Measurements from ENCODE around the gene ANKRD44.

Gene ANKRD44

DNA sequence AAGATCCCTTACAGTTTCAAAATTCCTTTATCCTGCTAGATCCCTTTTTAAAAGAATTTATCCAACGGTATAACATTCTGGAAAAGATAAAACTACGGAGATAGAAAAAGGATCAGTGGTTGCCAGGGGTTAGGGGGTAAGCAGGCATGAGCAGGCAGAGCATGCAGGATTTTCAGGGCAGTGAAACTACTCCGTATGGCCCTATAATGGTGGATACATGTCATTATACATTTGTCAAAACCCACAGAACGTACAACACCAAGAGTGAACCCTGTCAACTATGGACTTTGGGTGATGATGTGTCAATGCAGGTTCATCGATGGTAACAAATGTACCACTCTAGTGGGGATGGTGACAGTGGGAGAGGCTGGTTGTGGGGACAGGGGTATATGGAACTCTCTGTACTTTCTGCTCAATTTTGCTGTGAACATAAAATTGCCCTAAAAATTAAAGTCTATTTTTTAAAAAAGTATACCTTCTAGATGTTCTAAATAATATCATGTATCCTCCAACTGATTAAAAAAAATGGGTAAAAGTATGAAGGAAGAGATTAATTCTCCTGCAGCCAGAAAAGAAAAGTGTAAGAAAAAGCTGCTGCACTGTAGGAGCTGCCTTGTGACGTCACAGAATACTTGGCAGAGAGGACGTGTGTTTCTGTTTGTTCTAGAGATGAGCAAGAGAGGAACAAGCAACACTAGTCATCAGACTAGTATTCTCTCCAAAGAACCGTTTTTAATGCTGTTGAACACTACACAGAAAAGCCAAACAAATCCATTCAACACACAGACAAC lies 23.6 kb downstream of the ANKRD44 start:
- peak; percentile 26 for DNase-seq

GRCh38 chr2:197285361-197285760 lies 25.2 kb downstream of the ANKRD44 start:
- DNase-seq = no peak

GRCh38 chr2:197284956-197285355 lies 25.6 kb downstream of the ANKRD44 start:
- DNase-seq = no peak

DNA sequence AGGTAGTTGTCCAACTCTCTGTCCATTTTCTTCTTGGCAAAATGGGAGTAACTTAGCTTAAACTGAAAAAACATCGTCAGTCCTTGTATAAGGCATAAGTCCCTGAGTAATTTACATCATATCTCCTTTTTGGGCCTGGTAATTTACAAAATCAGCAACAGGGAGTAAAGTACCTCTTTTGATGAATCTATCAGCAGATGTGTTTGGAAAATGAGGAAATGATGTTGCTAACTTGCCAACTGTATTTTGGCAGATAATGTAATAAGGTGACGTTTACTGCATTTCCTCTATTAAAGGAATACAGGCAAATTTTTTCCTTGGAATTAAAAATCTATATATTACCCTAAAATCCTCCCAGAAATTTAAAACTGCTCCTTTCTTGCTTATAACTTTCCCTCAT lies 29.2 kb downstream of the ANKRD44 start:
- DNase-seq = no peak

- no peak for DNase-seq
Measured at GRCh38 chr2:197280015-197280702, 30.4 kb downstream of the ANKRD44 start.

DNA sequence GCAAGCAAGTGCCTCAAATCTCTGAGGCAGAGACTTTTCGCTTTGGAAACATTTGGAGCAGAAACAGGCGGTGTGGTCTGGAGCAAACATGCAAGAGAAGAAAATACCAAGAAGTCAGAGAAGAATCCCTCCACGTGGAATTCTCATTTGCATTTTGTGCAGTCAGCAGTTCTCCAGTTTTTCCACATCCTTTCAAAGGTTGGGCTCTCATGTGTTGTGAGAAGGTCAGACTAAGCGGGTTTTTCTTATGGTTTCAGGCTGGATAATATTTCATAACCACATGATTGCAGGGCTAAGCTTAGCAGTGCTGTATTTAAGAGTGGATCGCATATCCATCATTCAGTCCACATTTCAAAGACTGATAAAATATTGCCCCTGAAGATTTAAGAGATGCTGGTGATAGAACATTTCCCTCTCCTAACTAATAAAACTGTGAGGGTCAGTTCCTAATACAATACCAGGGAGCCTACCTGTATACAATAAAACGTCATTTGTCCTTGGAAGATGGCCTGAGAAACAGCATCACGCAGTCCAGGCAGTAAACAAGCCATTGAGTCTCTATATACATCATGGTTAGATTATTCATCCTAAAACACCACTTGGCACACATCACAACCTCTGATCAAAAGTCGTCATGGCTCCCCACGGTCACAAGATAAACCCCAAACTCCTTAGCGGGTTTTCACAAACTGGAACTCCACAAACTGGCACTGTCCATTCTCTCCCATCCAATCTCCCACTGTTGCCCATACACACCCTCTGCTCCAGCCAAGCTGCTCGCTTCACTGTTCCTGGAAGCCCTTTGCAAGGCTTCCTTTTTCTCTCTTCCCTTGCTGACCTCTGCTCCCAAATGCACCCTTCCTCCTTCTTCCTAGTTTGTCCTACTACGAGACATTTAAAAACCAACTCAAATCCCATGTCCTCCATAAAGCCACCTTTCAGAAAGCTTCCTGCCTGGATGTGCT lies 31.5 kb downstream of the ANKRD44 start:
- DNase-seq = no peak

DNA sequence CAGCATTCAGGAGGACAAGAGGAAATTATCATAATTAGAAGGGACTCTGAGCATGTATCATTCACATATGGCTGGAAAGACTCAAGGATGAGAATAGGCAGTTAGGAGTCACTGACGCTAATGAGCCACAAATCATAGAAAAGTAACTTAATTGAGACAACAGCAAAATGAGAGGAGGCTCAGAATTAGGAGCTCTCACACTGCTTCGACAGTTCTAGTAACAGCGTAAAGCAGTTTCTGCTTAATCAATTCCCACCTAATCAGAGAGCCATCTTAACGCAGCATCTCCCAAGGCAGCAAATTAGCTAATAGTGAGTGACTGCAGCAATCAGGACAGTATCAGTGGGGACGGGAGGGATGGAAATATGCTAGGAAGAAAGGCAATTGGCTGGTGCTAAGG lies 32.8 kb downstream of the ANKRD44 start:
- no peak for DNase-seq

DNA sequence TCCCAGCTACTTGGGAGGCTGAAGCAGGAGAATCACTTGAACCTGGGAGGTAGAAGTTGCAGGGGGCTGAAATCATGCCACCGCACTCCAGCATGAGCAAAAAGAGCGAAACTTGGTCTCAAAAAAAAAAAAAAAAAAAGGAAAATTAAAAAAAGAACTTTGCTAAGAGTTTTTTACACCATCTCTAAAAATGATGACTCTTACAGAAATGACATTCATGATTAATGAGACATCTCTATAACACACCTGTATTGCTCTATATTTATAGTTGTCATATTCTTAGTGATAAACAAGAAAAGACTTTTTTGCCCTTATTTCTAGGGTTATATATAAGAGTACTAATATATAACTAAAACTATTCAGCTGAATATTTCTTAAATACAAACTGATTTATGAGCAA lies 34.4 kb downstream of the ANKRD44 start:
- DNase-seq = no peak

- no peak for DNase-seq
Measured at GRCh38 chr2:197274937-197275336, 35.6 kb downstream of the ANKRD44 start.

DNA sequence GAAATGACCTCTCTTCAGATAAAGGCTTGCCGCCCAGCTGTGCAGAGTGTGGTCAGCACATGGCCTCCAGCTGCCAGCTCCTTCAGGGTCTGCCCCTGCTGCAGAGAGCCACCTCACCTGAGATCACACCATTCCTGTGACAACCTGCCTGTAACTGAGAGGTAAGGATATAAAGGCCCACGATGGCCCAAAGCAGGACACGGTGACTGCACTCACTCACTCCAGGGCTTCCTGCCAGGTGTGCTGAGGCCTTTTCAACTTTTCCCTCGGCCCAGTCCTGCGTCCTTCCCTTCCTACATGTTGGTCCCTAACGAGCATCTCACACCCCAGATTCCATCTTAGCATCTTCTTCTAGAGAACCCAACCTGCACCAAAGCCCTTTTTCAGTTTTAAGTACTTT lies 36.2 kb downstream of the ANKRD44 start:
- DNase-seq = no peak

DNA sequence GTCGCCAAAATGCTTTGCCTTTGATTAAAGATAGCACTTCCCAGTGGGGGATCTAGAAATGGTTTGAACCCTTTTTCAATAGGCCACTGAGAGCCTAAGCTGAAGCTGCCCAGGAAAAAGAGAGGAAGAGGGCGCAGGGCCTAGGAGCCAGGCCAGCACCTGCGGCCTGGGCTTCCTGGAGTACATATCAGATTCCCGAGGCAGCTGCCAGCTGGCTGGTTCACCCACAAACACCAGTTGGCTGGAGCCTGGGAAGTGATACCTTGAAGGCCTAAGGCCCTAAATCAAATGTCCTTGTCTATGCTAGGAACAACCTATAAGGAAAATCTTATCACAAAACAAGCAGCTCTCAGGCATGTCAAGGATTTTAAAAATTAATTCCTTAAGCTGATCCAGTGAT lies 37.1 kb downstream of the ANKRD44 start:
- DNase-seq = peak; percentile 86

DNA sequence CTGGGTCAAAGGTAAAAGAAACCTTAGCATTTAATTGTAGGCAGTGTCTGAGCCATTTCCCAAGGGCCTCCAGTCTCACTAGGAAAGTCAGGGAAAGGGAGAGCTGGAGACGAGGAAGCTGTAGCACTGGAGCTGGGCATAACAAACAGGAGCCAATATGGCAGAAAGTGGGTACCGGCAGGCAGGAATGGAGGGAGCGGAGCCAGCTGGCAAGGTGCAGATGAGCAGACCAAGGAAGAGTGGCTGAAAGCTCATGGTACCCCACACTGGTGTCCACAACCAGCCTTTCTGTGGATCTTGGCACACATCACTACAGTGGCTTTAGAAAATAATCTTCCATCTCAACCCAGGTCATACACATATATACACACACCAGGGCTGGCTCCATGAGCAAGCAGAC lies 40.0 kb downstream of the ANKRD44 start:
- no peak for DNase-seq

- no peak for DNase-seq
Measured at GRCh38 chr2:197269815-197270214, 40.8 kb downstream of the ANKRD44 start.

- DNase-seq = no peak
Measured at GRCh38 chr2:197268786-197269584, 41.6 kb downstream of the ANKRD44 start.

DNA sequence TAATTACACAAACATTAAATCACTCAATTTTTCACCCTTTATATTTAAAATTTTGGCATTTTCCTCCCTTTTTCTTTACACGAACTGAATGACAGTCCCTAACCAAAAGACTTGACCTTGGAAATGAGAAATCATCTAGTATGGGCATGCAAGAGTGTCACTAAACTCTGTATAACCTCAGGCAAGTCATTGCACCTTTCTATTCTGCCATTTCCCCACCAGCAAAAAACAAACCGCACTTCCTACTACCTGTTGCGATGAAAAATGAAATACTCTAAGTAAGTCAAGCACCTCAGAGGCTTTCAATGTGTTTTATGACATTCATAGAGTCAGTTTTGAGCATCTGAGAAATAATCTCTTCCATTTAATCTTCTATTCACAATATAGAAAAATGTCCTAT lies 44.1 kb downstream of the ANKRD44 start:
- no peak for DNase-seq

DNA sequence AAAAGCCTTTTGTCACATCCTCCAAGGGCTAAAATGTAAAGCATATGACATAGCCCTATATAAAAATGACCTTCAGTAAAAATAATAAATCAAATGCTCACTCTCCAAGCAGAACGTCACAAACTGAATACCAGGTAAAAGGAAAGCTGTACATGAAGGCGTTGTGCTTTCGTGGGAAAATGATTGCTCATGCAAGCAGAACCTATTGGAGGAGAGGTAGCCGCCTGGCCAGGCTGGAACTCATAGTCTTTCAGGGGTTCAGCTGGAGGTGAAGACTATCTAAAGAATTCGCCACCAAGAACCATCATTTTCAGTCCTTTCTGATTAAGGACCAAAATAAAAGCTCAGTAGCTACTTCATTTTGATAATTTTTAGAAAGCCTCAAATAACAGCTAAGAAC lies 44.7 kb downstream of the ANKRD44 start:
- DNase-seq = no peak

DNA sequence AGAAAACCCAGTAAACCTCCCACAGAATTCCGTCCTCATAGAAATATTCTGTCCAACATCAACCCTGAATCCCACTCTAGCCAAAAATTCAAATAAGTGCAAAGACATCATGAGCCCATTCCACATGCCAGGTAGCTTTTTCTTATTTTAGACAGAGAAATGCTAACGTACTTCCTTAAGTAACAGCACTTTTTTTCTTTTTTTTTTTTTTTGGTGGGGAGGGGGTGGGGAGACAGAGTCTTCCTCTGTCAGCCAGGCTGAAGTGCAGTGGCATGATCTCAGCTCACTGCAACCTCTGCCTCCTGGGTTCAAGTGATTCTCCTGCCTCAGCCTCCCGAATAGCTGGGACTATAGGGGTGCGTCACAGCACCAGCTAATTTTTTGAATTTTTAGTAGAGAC lies 45.5 kb downstream of the ANKRD44 start:
- DNase-seq = no peak

DNA sequence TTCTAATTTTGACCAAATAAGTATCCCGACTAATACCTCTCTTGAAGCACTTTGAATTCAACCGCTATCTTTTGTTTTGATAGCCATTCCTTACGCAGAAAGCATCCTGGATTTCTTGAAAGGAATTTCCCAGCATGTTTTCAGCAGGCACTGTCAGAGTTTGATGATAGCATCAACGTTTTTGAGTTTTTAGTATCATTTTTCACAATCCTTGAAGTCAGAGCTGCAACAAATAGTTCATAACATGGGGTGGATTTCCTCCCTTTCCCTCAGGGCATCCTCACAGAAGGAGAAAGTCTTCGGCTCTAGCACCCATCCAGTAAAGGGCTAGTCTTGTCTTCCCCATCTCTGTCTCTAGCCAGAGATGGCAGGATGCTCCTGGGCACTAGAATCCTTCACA lies 46.2 kb downstream of the ANKRD44 start:
- no peak for DNase-seq

GRCh38 chr2:197263077-197263476 lies 47.5 kb downstream of the ANKRD44 start:
- no peak for DNase-seq

GRCh38 chr2:197261808-197262226 lies 48.8 kb downstream of the ANKRD44 start:
- DNase-seq = peak; percentile 44

- no peak for DNase-seq
Measured at GRCh38 chr2:197259470-197259999, 51.0 kb downstream of the ANKRD44 start.

DNA sequence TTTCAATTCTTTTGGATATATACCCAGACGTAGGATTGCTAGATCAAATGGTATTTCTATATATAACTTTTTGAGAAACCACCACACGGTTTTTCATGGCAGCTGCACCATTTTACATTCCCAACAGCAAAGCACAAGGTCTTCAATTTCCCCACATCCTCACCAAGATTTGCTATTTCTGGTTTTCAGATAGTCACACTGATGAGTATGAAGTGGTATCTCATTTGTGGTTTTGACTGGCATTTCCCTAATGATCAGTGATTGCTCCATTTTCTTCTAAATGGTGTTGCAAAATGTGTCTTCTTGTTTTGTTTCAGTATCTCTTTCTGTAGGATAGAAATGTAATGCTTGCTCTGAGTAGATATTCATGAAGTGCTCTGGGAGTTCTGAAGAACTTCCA lies 52.0 kb downstream of the ANKRD44 start:
- no peak for DNase-seq

Measured in NCI-H2029 treated with DMSO at 0.1 percent for 48 hours (cell line).